CD4-positive, CD25-positive, alpha-beta regulatory T cell (primary cell): ENCODE data around the gene SEC24B. TPM values are rescaled to one million over a fixed set of nuclear protein-coding genes. Genes with fewer than 3 reads are reported as not detected.
"Not testable (repeated sequence)": the region's sequence is repeated elsewhere in the genome, so short reads cannot be mapped to it uniquely, and the experiment has no call there.

Experiments
- ATAC-seq, 2 donors: fragments of 150-1000 bp; cut with Tn5 transposase; one replicate each; pipeline ENCODE4 v1.10.0; 2021; ENCODE audit warnings: low read depth in 2 of 2, moderate number of reproducible peaks in 2 of 2, moderate library complexity in 1 of 2
- DNase-seq, 3 donors: peaks; one replicate each; pipeline versions ENCODE4 v3.0.0 to v3.0.0-alpha.2; 2012 to 2022; ENCODE audit warnings: mixed read lengths in 1 of 3
- H3K27ac ChIP-seq: one replicate; pipeline ENCODE4 v1.7.0; 2013; ENCODE audit warnings: mild to moderate bottlenecking, low read length; ENCODE audit not compliant: insufficient read depth, poor library complexity, severe bottlenecking
- H3K27me3 ChIP-seq: one replicate; pipeline ENCODE4 v1.7.0; 2013; ENCODE audit warnings: low read length; ENCODE audit not compliant: control insufficient read depth, insufficient read depth
- H3K36me3 ChIP-seq: one replicate; pipeline ENCODE4 v1.7.0; 2013; ENCODE audit warnings: mild to moderate bottlenecking, low read length, moderate library complexity; ENCODE audit not compliant: control insufficient read depth, insufficient read depth
- H3K4me1 ChIP-seq: 2 replicates; pipeline ENCODE4 v1.7.0; 2013; ENCODE audit warnings: mild to moderate bottlenecking, low read length; ENCODE audit not compliant: insufficient read depth, control insufficient read depth, poor library complexity, severe bottlenecking
- H3K4me3 ChIP-seq: one replicate; pipeline ENCODE4 v1.7.0; 2013; ENCODE audit warnings: low read depth, mild to moderate bottlenecking, low read length, moderate library complexity
- H3K9me3 ChIP-seq, 2 experiments: 1 replicate in 1 of 2; 2 replicates in 1 of 2; pipeline ENCODE4 v1.7.0; 2013; ENCODE audit warnings: low read length in 2 of 2, mild to moderate bottlenecking in 1 of 2, moderate library complexity in 1 of 2; ENCODE audit not compliant: control insufficient read depth in 2 of 2
- H3K27ac Mint-ChIP-seq, 3 donors: one replicate each; pipeline ENCODE4 v1.8.0; 2020 to 2022; ENCODE audit warnings: mild to moderate bottlenecking in 3 of 3, mixed read lengths in 3 of 3, moderate library complexity in 2 of 3
- H3K27me3 Mint-ChIP-seq: one replicate; pipeline ENCODE4 v1.8.0; 2022; ENCODE audit warnings: mild to moderate bottlenecking, mixed read lengths
- H3K36me3 Mint-ChIP-seq: one replicate; pipeline ENCODE4 v1.8.0; 2020; ENCODE audit warnings: mixed read lengths
- H3K4me1 Mint-ChIP-seq, 4 donors: one replicate each; pipeline ENCODE4 v1.8.0; 2020 to 2022; ENCODE audit warnings: mixed read lengths in 4 of 4, mild to moderate bottlenecking in 1 of 4
- H3K4me3 Mint-ChIP-seq, 4 donors: one replicate each; pipeline ENCODE4 v1.8.0; 2020 to 2022; ENCODE audit warnings: mild to moderate bottlenecking in 4 of 4, mixed read lengths in 4 of 4, moderate library complexity in 3 of 4
- H3K9me3 Mint-ChIP-seq, 7 donors: one replicate each; pipeline ENCODE4 v1.8.0; 2020 to 2022; ENCODE audit warnings: mixed read lengths in 7 of 7, mild to moderate bottlenecking in 3 of 7, moderate library complexity in 2 of 7
- polyA plus RNA-seq, 4 donors: library from polyadenylated mRNA; unstranded; fragments of 300-500 nt; fragmentation: Illumina TruSeq; gene quantifications; one replicate each; pipeline ENCODE4 v1.2.3, GENCODE V29; 2021
- total RNA-seq: library from RNA; stranded (reverse); gene quantifications from one replicate; pipeline ENCODE4 v1.2.3, GENCODE V29; 2022

SEC24B gene
- total and polyA plus RNA-seq, 5 donors from 2014 or later, result 11.3 to 42.7 (median 16.6) TPM

- no peak overlapping the region for H3K27ac Mint-ChIP-seq
- H3K36me3 Mint-ChIP-seq, result peaks cover 33% of the 10 kb centered on the region
- DNase-seq (no peak), ATAC-seq (no peak)
- peaks cover 0 to 3% (median 0%) of the 10 kb centered on the region in 7 donors for H3K9me3 Mint-ChIP-seq
- Histone ChIP-seq H3K4me3 (no peak overlapping the region), H3K9me3 (no peaks in the 10 kb centered on the region), H3K27ac (no peak overlapping the region), H3K4me1 (peaks cover 18% of the 10 kb centered on the region), H3K27me3 (no peaks in the 10 kb centered on the region), H3K36me3 (peaks cover 4% of the 10 kb centered on the region)
- peaks cover 48 to 80% (median 62%) of the 10 kb centered on the region in 4 donors for H3K4me1 Mint-ChIP-seq
- H3K27me3 Mint-ChIP-seq, result no peaks in the 10 kb centered on the region
- peak overlapping the region in 1 of 4 donors; percentile 14 for H3K4me3 Mint-ChIP-seq
These were observed 137.9 kb downstream of the SEC24B start for GRCh38 chr4:109571494-109571893.

DNA sequence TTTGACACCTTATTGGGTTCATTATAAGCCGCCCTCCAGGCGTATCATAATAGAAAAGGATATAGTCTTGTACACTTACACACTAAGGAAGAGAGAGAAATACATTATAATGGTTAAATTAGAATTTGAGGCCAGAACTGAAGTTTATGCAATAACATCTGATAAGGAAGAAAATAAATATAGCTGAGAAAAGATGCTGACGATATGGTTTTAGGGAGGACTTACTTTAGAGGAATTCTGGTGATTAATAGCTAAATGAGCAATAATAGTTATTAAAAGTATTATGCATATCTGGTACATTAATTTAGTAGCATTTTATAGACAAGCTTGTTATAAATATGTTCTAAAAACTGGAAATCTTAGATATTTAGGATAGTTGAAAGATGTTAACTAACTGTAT is 138.5 kb downstream of the SEC24B start:
- no peak for ATAC-seq
- H3K36me3 Mint-ChIP-seq, result peaks cover 33% of the 10 kb centered on the region
- Histone ChIP-seq H3K4me1 (peaks cover 18% of the 10 kb centered on the region), H3K27me3 (no peaks in the 10 kb centered on the region), H3K36me3 (peaks cover 4% of the 10 kb centered on the region), H3K4me3 (no peak overlapping the region), H3K9me3 (no peaks in the 10 kb centered on the region), H3K27ac (no peak overlapping the region)
- DNase-seq, result no peak
- H3K4me3 Mint-ChIP-seq, result no peak overlapping the region
- H3K27ac Mint-ChIP-seq, result no peak overlapping the region
- H3K4me1 Mint-ChIP-seq, result peaks cover 50 to 80% (median 60%) of the 10 kb centered on the region in 4 donors
- no peaks in the 10 kb centered on the region for H3K27me3 Mint-ChIP-seq
- peaks cover 0 to 3% (median 0%) of the 10 kb centered on the region in 7 donors for H3K9me3 Mint-ChIP-seq

GRCh38 chr4:109574443-109574850 is 140.8 kb downstream of the SEC24B start:
- H3K27ac Mint-ChIP-seq, result peak overlapping the region; percentile 38 to 66 (median 40)
- Histone ChIP-seq H3K27me3 (no peaks in the 10 kb centered on the region), H3K9me3 (no peaks in the 10 kb centered on the region), H3K36me3 (peaks cover 10% of the 10 kb centered on the region), H3K27ac (no peak overlapping the region), H3K4me3 (peak overlapping the region; percentile 55), H3K4me1 (peaks cover 18% of the 10 kb centered on the region)
- peak overlapping the region; percentile 33 to 74 (median 47) for H3K4me3 Mint-ChIP-seq
- DNase-seq (peak in 2 of 3 donors; percentile 38 to 42), ATAC-seq (peak in 1 of 2 donors; percentile 34)
- peaks cover 44 to 81% (median 58%) of the 10 kb centered on the region in 4 donors for H3K4me1 Mint-ChIP-seq
- H3K9me3 Mint-ChIP-seq, result peaks cover 0 to 3% (median 0%) of the 10 kb centered on the region in 7 donors
- no peaks in the 10 kb centered on the region for H3K27me3 Mint-ChIP-seq
- peaks cover 29% of the 10 kb centered on the region for H3K36me3 Mint-ChIP-seq

DNA sequence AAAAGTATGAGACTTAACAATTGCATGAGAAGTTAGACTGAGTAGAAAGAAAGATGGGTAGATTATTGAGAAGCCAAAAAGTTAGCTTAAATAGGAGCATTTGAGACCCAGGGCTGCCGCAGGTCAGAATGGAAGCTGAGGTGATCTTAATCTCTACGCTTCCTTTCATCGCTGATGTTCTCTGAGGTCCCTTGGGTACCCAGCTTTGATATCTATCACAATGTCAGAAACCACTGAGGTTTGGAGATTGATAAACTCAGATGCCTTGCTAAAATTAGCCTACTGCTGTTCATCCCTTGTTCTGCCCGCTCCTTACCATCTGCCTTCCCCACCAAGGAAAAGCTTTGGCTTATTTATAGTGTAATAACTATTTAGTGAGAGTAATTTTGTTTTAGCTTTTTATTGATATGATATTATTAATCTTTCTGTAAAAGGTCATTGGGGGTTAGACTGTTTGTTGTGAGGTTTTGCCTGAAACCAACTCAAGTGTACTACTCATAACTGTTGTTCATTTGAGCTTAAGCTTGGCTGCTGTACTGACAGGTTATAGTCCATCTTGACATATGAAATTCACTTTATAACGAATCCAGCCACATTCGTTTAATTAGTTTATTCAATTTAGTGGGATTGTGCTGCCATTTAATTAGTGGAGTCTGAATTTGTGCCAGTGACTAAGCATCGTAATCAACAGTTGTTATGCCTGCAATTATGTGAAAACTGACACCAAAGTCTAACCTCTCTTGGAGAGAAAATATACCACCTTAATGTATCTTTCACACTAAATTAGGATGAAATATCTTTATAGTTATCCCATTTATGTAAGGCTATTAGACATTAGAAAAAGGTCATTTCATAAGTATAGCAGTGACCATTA is 141.6 kb downstream of the SEC24B start:
- Mint-ChIP-seq H3K27me3 (no peaks in the 10 kb centered on the region), H3K4me3 (peak overlapping the region; percentile 33 to 74 (median 47)), H3K4me1 (peaks cover 44 to 74% (median 52%) of the 10 kb centered on the region in 4 donors), H3K9me3 (peaks cover 0 to 3% (median 0%) of the 10 kb centered on the region in 7 donors), H3K36me3 (peaks cover 26% of the 10 kb centered on the region), H3K27ac (peak overlapping the region; percentile 5 to 66 (median 40))
- Histone ChIP-seq H3K4me3 (peak overlapping the region; percentile 55), H3K4me1 (peaks cover 18% of the 10 kb centered on the region), H3K36me3 (peaks cover 10% of the 10 kb centered on the region), H3K9me3 (no peaks in the 10 kb centered on the region), H3K27me3 (no peaks in the 10 kb centered on the region), H3K27ac (no peak overlapping the region)
- DNase-seq, result peak in 1 of 3 donors; percentile 28
- ATAC-seq, result peak; percentile 59 to 68

DNA sequence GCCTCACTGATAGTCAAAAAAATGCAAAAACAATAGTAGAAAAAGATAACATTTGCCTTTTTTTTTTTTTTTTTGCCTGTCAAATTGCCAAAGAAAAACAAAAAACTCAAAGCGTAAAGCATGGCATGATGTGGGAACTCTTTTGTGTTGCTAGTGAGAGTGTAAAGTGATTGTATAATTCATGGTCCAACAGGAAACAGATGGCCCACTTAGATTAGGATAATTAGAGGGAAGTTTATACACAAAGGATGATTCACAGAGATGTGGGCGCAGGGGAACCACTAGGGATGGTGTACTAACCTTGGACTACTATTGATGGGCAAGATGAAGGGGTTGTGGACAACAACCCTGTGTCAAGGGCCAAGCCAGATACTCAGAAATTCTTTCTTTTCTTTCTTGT is 142.8 kb downstream of the SEC24B start:
- H3K27ac Mint-ChIP-seq, result peak overlapping the region in 1 of 3 donors; percentile 23
- H3K4me1 Mint-ChIP-seq, result peaks cover 39 to 71% (median 48%) of the 10 kb centered on the region in 4 donors
- DNase-seq, result no peak
- H3K9me3 ChIP-seq, result no peaks in the 10 kb centered on the region
- no peaks in the 10 kb centered on the region for H3K27me3 Mint-ChIP-seq
- H3K4me1 ChIP-seq, result peaks cover 18% of the 10 kb centered on the region
- ATAC-seq, result no peak
- H3K27me3 ChIP-seq, result no peaks in the 10 kb centered on the region
- no peak overlapping the region for H3K27ac ChIP-seq
- peaks cover 7% of the 10 kb centered on the region for H3K36me3 ChIP-seq
- H3K9me3 Mint-ChIP-seq, result peaks cover 0 to 5% (median 0%) of the 10 kb centered on the region in 7 donors
- peak overlapping the region in 1 of 4 donors; percentile 9 for H3K4me3 Mint-ChIP-seq
- no peak overlapping the region for H3K4me3 ChIP-seq
- peaks cover 28% of the 10 kb centered on the region for H3K36me3 Mint-ChIP-seq

DNA sequence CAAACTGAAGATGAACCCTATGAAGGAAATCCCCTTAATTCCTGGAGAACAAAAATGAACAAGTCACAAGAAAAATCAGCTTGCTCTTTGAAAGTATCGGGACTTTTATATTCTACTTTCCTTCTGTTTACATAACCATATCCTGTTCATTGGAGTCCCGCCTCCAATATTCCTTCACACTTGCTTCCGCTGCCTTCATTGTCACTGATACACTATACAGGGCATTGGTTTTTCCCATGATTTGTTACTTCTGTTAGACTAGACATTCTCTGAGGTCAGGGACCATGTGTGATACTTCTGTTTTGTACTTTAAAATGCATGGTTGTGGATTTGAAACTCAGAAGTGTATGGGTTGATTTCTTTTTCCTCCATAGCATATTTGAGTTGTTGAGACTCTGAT is 145.2 kb downstream of the SEC24B start:
- Histone ChIP-seq H3K27ac (no peak overlapping the region), H3K4me3 (no peak overlapping the region), H3K36me3 (peaks cover 6% of the 10 kb centered on the region), H3K27me3 (no peaks in the 10 kb centered on the region), H3K4me1 (peaks cover 18% of the 10 kb centered on the region), H3K9me3 (no peaks in the 10 kb centered on the region)
- Mint-ChIP-seq H3K27ac (peak overlapping the region in 1 of 3 donors; percentile 38), H3K9me3 (peaks cover 0 to 12% (median 0%) of the 10 kb centered on the region in 7 donors), H3K4me3 (peak overlapping the region in 1 of 4 donors; percentile 52), H3K4me1 (peaks cover 34 to 69% (median 46%) of the 10 kb centered on the region in 4 donors), H3K36me3 (peaks cover 38% of the 10 kb centered on the region), H3K27me3 (no peaks in the 10 kb centered on the region)
- no peak for ATAC-seq
- no peak for DNase-seq

DNA sequence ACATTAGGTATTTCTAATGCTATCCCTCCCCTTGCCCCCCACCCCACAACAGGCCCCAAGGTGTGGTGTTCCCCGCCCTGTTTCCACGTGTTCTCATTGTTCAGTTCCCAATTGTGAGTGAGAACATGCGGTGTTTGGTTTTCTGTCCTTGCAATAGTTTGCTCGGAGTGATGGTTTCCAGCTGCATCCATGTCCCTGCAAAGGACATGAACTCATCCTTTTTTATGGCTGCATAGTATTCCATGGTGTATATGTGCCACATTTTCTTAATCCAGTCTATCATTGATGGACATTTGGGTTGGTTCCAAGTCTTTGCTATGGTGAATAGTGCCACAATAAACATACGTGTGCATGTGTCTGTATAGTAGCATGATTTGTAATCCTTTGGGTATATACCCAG is 146.4 kb downstream of the SEC24B start:
- not testable (repeated sequence) for H3K27me3 Mint-ChIP-seq, H3K27ac ChIP-seq, DNase-seq, H3K36me3 ChIP-seq, H3K4me1 ChIP-seq, H3K27me3 ChIP-seq, H3K27ac Mint-ChIP-seq, ATAC-seq, H3K9me3 ChIP-seq, H3K4me3 ChIP-seq
- Mint-ChIP-seq H3K4me1 (peaks cover 34 to 69% (median 46%) of the 10 kb centered on the region in 4 donors), H3K4me3 (peak overlapping the region in 1 of 4 donors; percentile 22), H3K9me3 (peaks cover 0 to 12% (median 0%) of the 10 kb centered on the region in 7 donors), H3K36me3 (peaks cover 45% of the 10 kb centered on the region)
